HepG2 (cell line): Measurements from ENCODE around the gene IDS.

Experiments
- CTCF ChIP-seq: sonication (generic); formaldehyde crosslinking; IDR thresholded peaks from 2 replicates; pipeline ENCODE4 v1.5.0; 2020; ENCODE audit warnings: mild to moderate bottlenecking, missing genetic modification reagents, moderate library complexity
- HIVEP1 ChIP-seq: sonication (generic); formaldehyde crosslinking; IDR thresholded peaks from 2 replicates; pipeline ENCODE4 v1.4.0; 2020; ENCODE audit warnings: mild to moderate bottlenecking, missing genetic modification reagents
- MEF2D ChIP-seq: sonication (generic); formaldehyde crosslinking; IDR thresholded peaks from 2 replicates; pipeline ENCODE4 v1.5.1; 2020; ENCODE audit warnings: mild to moderate bottlenecking, missing genetic modification reagents
- SMARCC2 ChIP-seq: fragments of 450-650 bp; IDR thresholded peaks from 2 replicates; pipeline ENCODE4 v1.6.1; 2017; ENCODE audit warnings: antibody characterized with exemption, mild to moderate bottlenecking
- SUZ12 ChIP-seq: fragments of 150-350 bp; IDR thresholded peaks from 2 replicates; pipeline ENCODE4 v1.6.1; 2014; ENCODE audit warnings: low read depth, low read length
- ZNF225 ChIP-seq: sonication (generic); formaldehyde crosslinking; IDR thresholded peaks from 2 replicates; pipeline ENCODE4 v1.4.0; 2020; ENCODE audit warnings: mild to moderate bottlenecking, missing genetic modification reagents
- ZNF766 ChIP-seq: sonication (generic); formaldehyde crosslinking; IDR thresholded peaks from 2 replicates; pipeline ENCODE4 v1.5.0; 2020; ENCODE audit warnings: missing genetic modification reagents, borderline replicate concordance
- ZNF839 ChIP-seq: sonication (generic); formaldehyde crosslinking; IDR thresholded peaks from 2 replicates; pipeline ENCODE4 v1.4.0; 2020; ENCODE audit warnings: missing genetic modification reagents, mild to moderate bottlenecking, borderline replicate concordance

GRCh38 chrX:149541521-149542047 is 36.5 kb upstream of the IDS start:
- no peak for TF ChIP-seq ZNF839 (CRISPR knock-in tag)
- TF ChIP-seq HIVEP1 (CRISPR knock-in tag): no peak
- TF ChIP-seq CTCF (CRISPR knock-in tag): no peak
- no peak for TF ChIP-seq MEF2D (CRISPR knock-in tag)
- TF ChIP-seq SUZ12: no peak
- no peak for TF ChIP-seq ZNF225 (CRISPR knock-in tag)
- TF ChIP-seq ZNF766: no peak
- TF ChIP-seq SMARCC2: no peak
